DOHH2 (cell line): ENCODE measurements around the gene RPS15A.
"Not testable (repeated sequence)": the region's sequence is repeated elsewhere in the genome, so short reads cannot be mapped to it uniquely, and the experiment has no call there.

Experiments used
- EZH2phosphoT487 ChIP-seq: fragments of 200-600 bp; sonication (generic); IDR thresholded peaks from 2 replicates; pipeline ENCODE4 v1.6.1; 2017; ENCODE audit warnings: borderline replicate concordance, mild to moderate bottlenecking, antibody characterized with exemption, low read length, moderate library complexity, mixed read lengths
- TF ChIP-seq, protein P1 (sequence below): fragments of 200-600 bp; sonication (generic); IDR thresholded peaks from one replicate; pipeline ENCODE4 v1.5.1; 2014; ENCODE audit warnings: antibody characterized with exemption, mild to moderate bottlenecking, low read depth, low read length; ENCODE audit not compliant: poor library complexity, severe bottlenecking

DNA sequence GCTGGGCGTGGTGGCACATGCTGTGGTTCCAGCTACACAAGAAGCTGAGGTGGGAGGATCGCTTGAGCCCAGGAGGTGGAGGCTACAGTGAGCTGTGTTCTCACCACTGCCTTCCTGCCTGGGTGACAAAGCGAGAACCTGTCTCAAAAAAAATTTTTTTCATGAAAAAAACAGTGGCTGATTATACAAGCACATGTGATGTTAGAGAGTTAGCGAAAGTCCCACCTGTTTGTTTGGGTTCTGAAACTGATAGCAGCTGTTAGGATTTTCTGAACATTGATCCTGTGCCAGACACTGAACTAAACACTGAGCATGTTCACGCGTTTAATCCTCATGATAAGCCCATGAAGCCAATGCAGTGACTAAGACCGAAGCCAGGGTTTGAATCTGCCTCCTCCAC lies 22.9 kb downstream of the RPS15A start:
- TF ChIP-seq, protein P1, sequence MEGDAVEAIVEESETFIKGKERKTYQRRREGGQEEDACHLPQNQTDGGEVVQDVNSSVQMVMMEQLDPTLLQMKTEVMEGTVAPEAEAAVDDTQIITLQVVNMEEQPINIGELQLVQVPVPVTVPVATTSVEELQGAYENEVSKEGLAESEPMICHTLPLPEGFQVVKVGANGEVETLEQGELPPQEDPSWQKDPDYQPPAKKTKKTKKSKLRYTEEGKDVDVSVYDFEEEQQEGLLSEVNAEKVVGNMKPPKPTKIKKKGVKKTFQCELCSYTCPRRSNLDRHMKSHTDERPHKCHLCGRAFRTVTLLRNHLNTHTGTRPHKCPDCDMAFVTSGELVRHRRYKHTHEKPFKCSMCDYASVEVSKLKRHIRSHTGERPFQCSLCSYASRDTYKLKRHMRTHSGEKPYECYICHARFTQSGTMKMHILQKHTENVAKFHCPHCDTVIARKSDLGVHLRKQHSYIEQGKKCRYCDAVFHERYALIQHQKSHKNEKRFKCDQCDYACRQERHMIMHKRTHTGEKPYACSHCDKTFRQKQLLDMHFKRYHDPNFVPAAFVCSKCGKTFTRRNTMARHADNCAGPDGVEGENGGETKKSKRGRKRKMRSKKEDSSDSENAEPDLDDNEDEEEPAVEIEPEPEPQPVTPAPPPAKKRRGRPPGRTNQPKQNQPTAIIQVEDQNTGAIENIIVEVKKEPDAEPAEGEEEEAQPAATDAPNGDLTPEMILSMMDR = not testable (repeated sequence)
- not testable (repeated sequence) for TF ChIP-seq EZH2phosphoT487
